Omental fat pad (tissue), 4 donors: ENCODE measurements around the gene UVRAG. TPM values are rescaled to one million over a fixed set of nuclear protein-coding genes. Genes with fewer than 3 reads are reported as not detected.

Experiments used
- ATAC-seq: fragments of 150-250 bp; one replicate; pipeline ENCODE4 v1.9.1; 2016; ENCODE audit warnings: mild to moderate bottlenecking, moderate library complexity; ENCODE audit not compliant: low FRiP score
- DNase-seq: peaks from one replicate; pipeline ENCODE4 v3.0.0-alpha.2; 2019; ENCODE audit warnings: low spot score
- total RNA-seq, 4 donors: library from RNA; depleted of rRNA; stranded (reverse); fragments of >200 nt; gene quantifications; one replicate each; pipeline ENCODE4 v1.1.0, GENCODE V29; 2016
- TF ChIP-seq, protein P1 (sequence below), 3 donors: fragments of 450-650 bp; IDR thresholded peaks; one replicate each; pipeline ENCODE4 v1.5.1; 2016 to 2017; ENCODE audit warnings: antibody characterized with exemption in 3 of 3, mild to moderate bottlenecking in 3 of 3, moderate library complexity in 2 of 3

Gene UVRAG
- total RNA-seq, 4 donors from 2014 or later: 39.6 to 72.9 (median 61.5) TPM

DNA sequence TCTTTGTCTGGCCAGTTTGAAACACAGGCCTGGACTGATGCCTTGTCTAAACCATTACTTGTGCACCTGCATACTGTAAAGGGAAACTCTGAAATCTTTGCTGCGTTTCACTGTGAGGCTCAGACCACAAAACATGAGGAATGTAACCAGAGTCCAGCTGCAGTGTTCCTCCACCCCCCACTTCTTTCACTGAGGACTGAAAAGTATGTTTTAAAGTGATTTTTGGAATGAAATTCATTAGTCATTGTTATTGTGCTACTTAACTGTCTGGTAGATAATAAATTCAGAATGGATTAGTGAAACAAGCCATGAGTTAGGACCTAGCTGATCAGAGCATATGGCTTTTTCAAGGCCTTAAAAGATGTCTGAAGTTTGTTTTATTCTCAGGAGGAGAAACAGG lies 210.1 kb downstream of the UVRAG start:
- no peak for ATAC-seq
- no peak for DNase-seq

DNA sequence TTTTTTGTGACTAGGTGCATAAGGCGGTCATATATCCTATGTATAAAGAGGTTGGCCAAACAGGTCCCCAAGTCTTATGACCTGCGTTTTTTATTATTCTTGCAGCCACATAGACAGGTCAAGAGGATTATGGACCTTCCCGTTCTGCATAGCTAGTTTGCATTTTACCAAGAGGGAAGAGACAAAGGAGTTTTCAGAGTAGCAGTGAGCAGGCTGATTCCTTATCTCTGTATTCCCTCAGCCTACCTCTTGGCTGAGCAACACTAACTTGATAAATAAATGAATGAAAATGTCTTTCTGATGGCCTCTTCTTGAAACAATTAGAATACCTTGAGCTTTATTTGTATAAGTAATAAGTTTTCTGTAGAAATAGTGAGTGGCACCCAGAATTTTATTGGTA lies 210.8 kb downstream of the UVRAG start:
- TF ChIP-seq, protein P1, sequence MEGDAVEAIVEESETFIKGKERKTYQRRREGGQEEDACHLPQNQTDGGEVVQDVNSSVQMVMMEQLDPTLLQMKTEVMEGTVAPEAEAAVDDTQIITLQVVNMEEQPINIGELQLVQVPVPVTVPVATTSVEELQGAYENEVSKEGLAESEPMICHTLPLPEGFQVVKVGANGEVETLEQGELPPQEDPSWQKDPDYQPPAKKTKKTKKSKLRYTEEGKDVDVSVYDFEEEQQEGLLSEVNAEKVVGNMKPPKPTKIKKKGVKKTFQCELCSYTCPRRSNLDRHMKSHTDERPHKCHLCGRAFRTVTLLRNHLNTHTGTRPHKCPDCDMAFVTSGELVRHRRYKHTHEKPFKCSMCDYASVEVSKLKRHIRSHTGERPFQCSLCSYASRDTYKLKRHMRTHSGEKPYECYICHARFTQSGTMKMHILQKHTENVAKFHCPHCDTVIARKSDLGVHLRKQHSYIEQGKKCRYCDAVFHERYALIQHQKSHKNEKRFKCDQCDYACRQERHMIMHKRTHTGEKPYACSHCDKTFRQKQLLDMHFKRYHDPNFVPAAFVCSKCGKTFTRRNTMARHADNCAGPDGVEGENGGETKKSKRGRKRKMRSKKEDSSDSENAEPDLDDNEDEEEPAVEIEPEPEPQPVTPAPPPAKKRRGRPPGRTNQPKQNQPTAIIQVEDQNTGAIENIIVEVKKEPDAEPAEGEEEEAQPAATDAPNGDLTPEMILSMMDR (IDR thresholded peaks at IDR 0.05): no peak
- DNase-seq: no peak
- ATAC-seq: no peak

More for the DNA sequence above, 210.1 kb downstream of the UVRAG start:
- TF ChIP-seq, protein P1 (IDR thresholded peaks at IDR 0.05): no peak

DNA sequence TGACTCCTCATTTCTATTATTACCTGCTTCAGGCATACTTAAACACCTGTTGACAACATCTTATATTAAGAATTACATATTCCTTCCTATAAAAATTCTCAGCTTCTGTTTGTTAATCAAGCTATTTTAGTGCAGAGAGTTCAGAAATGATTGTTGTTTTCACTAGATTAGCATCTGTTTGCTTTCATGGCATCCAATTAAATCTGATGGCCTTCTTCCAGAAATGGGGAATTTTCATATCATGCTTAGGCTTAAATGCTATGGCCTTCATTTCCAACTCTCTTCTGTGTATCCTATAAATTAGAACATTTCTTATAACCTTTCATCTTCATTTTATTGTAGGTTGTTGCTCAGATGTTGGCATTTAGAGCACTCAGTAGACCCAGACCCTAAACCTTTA lies 211.3 kb downstream of the UVRAG start:
- ATAC-seq (no peak), DNase-seq (no peak)
- TF ChIP-seq, protein P1 (IDR thresholded peaks at IDR 0.05): no peak

DNA sequence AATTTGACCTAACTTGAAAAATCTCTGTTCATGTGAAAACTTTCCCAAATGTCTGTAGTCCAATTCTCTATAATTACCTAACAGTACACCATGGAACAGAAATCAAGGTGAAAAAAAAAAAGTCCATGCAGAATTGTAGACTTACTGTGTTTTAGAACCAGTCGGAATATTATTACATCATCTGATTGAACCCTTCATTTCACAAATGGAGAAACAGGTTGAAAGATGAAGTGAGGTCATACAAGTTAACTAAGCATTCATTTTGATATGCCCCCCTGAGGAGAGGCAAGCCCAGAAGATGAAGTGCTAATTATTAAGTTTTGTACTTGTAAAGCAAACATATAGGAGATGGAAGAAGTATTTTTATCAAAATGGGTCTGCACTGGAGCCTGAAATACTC lies 211.9 kb downstream of the UVRAG start:
- DNase-seq: no peak
- TF ChIP-seq, protein P1 (IDR thresholded peaks at IDR 0.05): no peak
- ATAC-seq: no peak

DNA sequence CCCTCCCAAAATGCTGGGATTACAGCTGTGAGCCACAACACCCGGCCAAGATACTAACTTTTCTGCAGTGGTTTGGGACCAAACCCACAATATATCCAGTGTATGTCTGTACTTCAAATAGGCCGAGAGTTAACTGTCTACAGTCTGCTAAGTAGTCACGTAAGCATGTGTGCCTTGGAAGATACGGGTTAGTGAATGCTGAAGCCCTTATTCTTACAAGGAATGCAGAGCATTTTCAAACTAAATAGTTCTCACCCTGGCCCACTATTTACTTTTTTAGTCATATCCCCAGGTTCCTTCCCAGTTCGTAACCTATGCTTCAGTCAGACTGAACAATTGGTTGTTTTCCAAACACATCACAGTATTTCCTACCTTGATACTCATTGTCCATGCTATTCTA lies 215.3 kb downstream of the UVRAG start:
- no peak for ATAC-seq
- no peak for DNase-seq
- TF ChIP-seq, protein P1 (IDR thresholded peaks at IDR 0.05): no peak

DNA sequence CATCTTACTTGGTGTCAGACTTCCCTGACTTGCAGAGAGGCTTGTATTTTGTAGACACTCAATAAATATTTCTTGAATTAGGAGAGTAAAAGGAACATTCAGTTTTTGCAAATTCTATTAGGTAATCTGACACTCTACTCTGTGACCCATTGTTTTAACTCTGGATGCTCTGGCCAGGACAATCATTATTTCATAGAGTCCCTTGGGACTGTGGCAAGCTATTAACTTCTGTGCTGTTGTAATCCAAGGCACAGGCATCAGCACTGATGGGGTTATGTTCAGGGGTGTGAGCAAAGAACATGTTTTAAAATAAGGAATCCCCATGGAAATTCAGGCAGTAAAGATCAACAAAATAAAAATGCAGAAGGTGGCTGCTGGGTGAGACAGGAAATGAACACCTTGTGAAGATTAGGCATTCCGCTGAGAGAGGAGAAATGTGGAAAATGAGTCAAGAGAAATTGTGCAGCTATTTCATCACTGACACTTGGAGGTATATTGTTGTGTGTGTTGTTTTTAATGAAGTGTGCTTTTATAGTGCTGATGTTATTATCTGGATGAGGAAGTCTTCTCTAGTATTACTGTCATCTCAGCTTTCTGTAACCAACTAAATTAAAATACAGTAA lies 216.1 kb downstream of the UVRAG start:
- TF ChIP-seq, protein P1 (IDR thresholded peaks at IDR 0.05): no peak
- ATAC-seq: no peak
- no peak for DNase-seq

DNA sequence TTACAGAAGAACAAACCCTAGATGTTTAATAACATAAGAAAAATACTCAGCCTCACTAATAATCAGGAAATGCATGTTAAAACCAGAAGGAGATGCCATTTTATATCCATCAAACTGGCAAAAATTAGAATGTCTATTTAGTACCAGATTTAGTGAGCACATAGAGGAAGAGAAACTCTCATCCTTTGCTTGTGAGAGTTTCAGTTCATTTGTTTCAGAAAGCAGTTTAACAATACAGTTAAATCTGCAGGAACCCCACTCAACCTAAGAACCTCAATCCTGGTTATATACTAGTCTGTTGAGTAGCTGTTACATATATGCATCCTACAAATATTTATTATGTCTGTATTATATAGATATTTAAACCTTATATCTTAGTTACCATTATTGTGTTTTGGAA lies 218.7 kb downstream of the UVRAG start:
- ATAC-seq (no peak), DNase-seq (no peak)
- TF ChIP-seq, protein P1 (IDR thresholded peaks at IDR 0.05): no peak
